ENCODE measurements around the gene FSTL3. TPM values are rescaled to one million over a fixed set of nuclear protein-coding genes. Genes with fewer than 3 reads are reported as not detected.
A peak's percentile ranks its signal among the peaks of the same experiment; 100 is the strongest.

FSTL3 gene
- total RNA-seq, 2 experiments from 2014 or later = 3.4 to 7.3 TPM

GRCh38 chr19:639253-640160 lies 36.7 kb upstream of the FSTL3 start, which contains the start of gene FGF22:
Gene FGF22 (plus strand): TSS chr19:639879. CDS start chr19:639926, 47 bp downstream.
- no TSS peak for BruUV-seq (replicated peaks)
- TF ChIP-seq EZH2phosphoT487 (IDR thresholded peaks at IDR 0.05; ENCODE audit: borderline replicate concordance, low read depth, low read length) (no peak), CTCF (conservative IDR thresholded peaks at IDR 0.05; ENCODE audit: low read length) (no peak)
- Histone ChIP-seq H3K27ac (ENCODE audit: low read depth, low read length, poor library complexity, severe bottlenecking) (no peak within 1 kb of the TSS), H3K36me3 (ENCODE audit: insufficient read depth, low read length) (peaks cover 12% of the 10 kb centered on the region), H3K4me2 (ENCODE audit: low read length) (peak within 1 kb of the TSS; percentile 77), H3K79me2 (ENCODE audit: insufficient read depth, low read depth, low read length) (no peaks in the 10 kb centered on the region), H4K20me1 (ENCODE audit: insufficient read depth, low read length) (no peaks in the 10 kb centered on the region; the same call in 1 of the 2 replicates), H3K9me3 (ENCODE audit: low read length) (no peaks in the 10 kb centered on the region), H3K4me3 (ENCODE audit: low read depth, low read length, poor library complexity, severe bottlenecking) (peak within 1 kb of the TSS; percentile 59), H3K4me1 (ENCODE audit: insufficient read depth, low read length, poor library complexity, severe bottlenecking) (peaks cover 6% of the 10 kb centered on the region), H3K9me2 (ENCODE audit: insufficient read depth, low read length) (no peaks in the 10 kb centered on the region), H2AFZ (ENCODE audit: low read length) (no peak within 1 kb of the TSS)
- ChIA-PET POLR2A (no interaction called here), CTCF (ENCODE audit: unreplicated experiment) (no interaction called here)
- intact Hi-C loops (cut with micrococcal nuclease; ENCODE audit: unreplicated experiment) = no loop called here
- DNase-seq (ENCODE audit: low spot score) = peak; percentile 91

GRCh38 chr19:640161-640558 lies 36.0 kb upstream of the FSTL3 start:
- no peaks in the 10 kb centered on the region for H3K9me3 ChIP-seq (ENCODE audit: low read length)
- no peaks in the 10 kb centered on the region; the same call in 1 of the 2 replicates for H4K20me1 ChIP-seq (ENCODE audit: insufficient read depth, low read length)
- H3K9me2 ChIP-seq (ENCODE audit: insufficient read depth, low read length) = no peaks in the 10 kb centered on the region
- BruUV-seq (replicated peaks) = no TSS peak
- H3K36me3 ChIP-seq (ENCODE audit: insufficient read depth, low read length) = peaks cover 19% of the 10 kb centered on the region
- intact Hi-C loops (cut with micrococcal nuclease; ENCODE audit: unreplicated experiment) = no loop called here
- DNase-seq (ENCODE audit: low spot score) = no peak
- TF ChIP-seq CTCF (conservative IDR thresholded peaks at IDR 0.05; ENCODE audit: low read length) = no peak
- TF ChIP-seq EZH2phosphoT487 (IDR thresholded peaks at IDR 0.05; ENCODE audit: borderline replicate concordance, low read depth, low read length) = no peak
- ChIA-PET POLR2A (no interaction called here), CTCF (ENCODE audit: unreplicated experiment) (no interaction called here)
- peak overlapping the region; percentile 57 for H3K4me3 ChIP-seq (ENCODE audit: low read depth, low read length, poor library complexity, severe bottlenecking)
- H3K4me1 ChIP-seq (ENCODE audit: insufficient read depth, low read length, poor library complexity, severe bottlenecking) = peaks cover 6% of the 10 kb centered on the region
- H3K4me2 ChIP-seq (ENCODE audit: low read length) = peak overlapping the region; percentile 77
- H2AFZ ChIP-seq (ENCODE audit: low read length) = no peak overlapping the region
- H3K79me2 ChIP-seq (ENCODE audit: insufficient read depth, low read depth, low read length) = no peaks in the 10 kb centered on the region
- H3K27ac ChIP-seq (ENCODE audit: low read depth, low read length, poor library complexity, severe bottlenecking) = no peak overlapping the region

Data from OCI-LY7 (cell line).